ENCODE measurements around the gene GLT8D2. TPM values are rescaled to one million over a fixed set of nuclear protein-coding genes. Genes with fewer than 3 reads are reported as not detected.

GLT8D2 gene
- total RNA-seq, 2 donors from 2014 or later = 1.6 to 5.1 TPM

- intact Hi-C loops (cut with DNase I) = no loop called here
- no peak overlapping the region for H3K4me3 ChIP-seq
- no peak overlapping the region for H3K27ac ChIP-seq
Observed at GRCh38 chr12:104011253-104011652, 38.7 kb downstream of the GLT8D2 start.

GRCh38 chr12:104010606-104011169 lies 39.3 kb downstream of the GLT8D2 start:
- Histone ChIP-seq H3K9me3 (no peaks in the 10 kb centered on the region), H3K27ac (no peak overlapping the region), H3K4me1 (no peaks in the 10 kb centered on the region), H3K27me3 (no peaks in the 10 kb centered on the region), H3K36me3 (no peaks in the 10 kb centered on the region), H3K4me3 (no peak overlapping the region), H3K9ac (ENCODE audit: low read depth in 2 of 2, low read length in 2 of 2) (no peak overlapping the region)
- no peak for DNase-seq
- intact Hi-C loops (cut with DNase I) = no loop called here
- no peak for TF ChIP-seq CTCF (IDR thresholded peaks at IDR 0.05)

More at GRCh38 chr12:104011253-104011652, 38.7 kb downstream of the GLT8D2 start:
- H3K9me3 ChIP-seq = no peaks in the 10 kb centered on the region
- TF ChIP-seq CTCF (IDR thresholded peaks at IDR 0.05) = no peak
- no peaks in the 10 kb centered on the region for H3K4me1 ChIP-seq
- H3K27me3 ChIP-seq = no peaks in the 10 kb centered on the region
- H3K36me3 ChIP-seq = no peaks in the 10 kb centered on the region
- no peak overlapping the region for H3K9ac ChIP-seq (ENCODE audit: low read depth in 2 of 2, low read length in 2 of 2)
- DNase-seq = no peak

- Histone ChIP-seq H3K9ac (ENCODE audit: low read depth in 2 of 2, low read length in 2 of 2) (no peak overlapping the region), H3K4me1 (no peaks in the 10 kb centered on the region), H3K27ac (no peak overlapping the region), H3K4me3 (no peak overlapping the region), H3K27me3 (no peaks in the 10 kb centered on the region), H3K36me3 (no peaks in the 10 kb centered on the region), H3K9me3 (no peaks in the 10 kb centered on the region)
- no peak for DNase-seq
- intact Hi-C loops (cut with DNase I) = no loop called here
- TF ChIP-seq CTCF (IDR thresholded peaks at IDR 0.05) = no peak
Observed at GRCh38 chr12:104010121-104010520, 39.9 kb downstream of the GLT8D2 start.

- H3K36me3 ChIP-seq = no peaks in the 10 kb centered on the region
- H3K4me1 ChIP-seq = no peaks in the 10 kb centered on the region
- DNase-seq = no peak
- no peak for TF ChIP-seq CTCF (IDR thresholded peaks at IDR 0.05)
- H3K27me3 ChIP-seq = no peaks in the 10 kb centered on the region
- no peak overlapping the region for H3K9ac ChIP-seq (ENCODE audit: low read depth in 2 of 2, low read length in 2 of 2)
- no peaks in the 10 kb centered on the region for H3K9me3 ChIP-seq
- H3K4me3 ChIP-seq = no peak overlapping the region
- intact Hi-C loops (cut with DNase I) = no loop called here
- no peak overlapping the region for H3K27ac ChIP-seq
Observed at GRCh38 chr12:104006929-104007328, 43.1 kb downstream of the GLT8D2 start.

- no peaks in the 10 kb centered on the region for H3K4me1 ChIP-seq
- no peak overlapping the region for H3K9ac ChIP-seq (ENCODE audit: low read depth in 2 of 2, low read length in 2 of 2)
- H3K9me3 ChIP-seq = no peaks in the 10 kb centered on the region
- no peak overlapping the region for H3K4me3 ChIP-seq
- no peaks in the 10 kb centered on the region for H3K27me3 ChIP-seq
- H3K36me3 ChIP-seq = no peaks in the 10 kb centered on the region
- no peak overlapping the region for H3K27ac ChIP-seq
- TF ChIP-seq CTCF (IDR thresholded peaks at IDR 0.05) = no peak
- DNase-seq = no peak
- intact Hi-C loops (cut with DNase I) = no loop called here
Observed at GRCh38 chr12:104003596-104003995, 46.4 kb downstream of the GLT8D2 start.
